Measurements from ENCODE around the gene USP17L17. TPM values are rescaled to one million over a fixed set of nuclear protein-coding genes. Genes with fewer than 3 reads are reported as not detected.
"Not testable (repeated sequence)": the region's sequence is repeated elsewhere in the genome, so short reads cannot be mapped to it uniquely, and the experiment has no call there.

USP17L17 gene
- not detected for polyA plus RNA-seq
- long read RNA-seq, donor 1: 0 reads
- long read RNA-seq, donor 2: 0 reads
- long read RNA-seq, donor 3: 0 reads
- long read RNA-seq, donor 4: 0 reads
- long read RNA-seq, donor 5: 0 reads
- long read RNA-seq, donor 6: 0 reads
- long read RNA-seq, donor 7: 0 reads
- long read RNA-seq, donor 8: 0 reads
- long read RNA-seq, donor 9: 0 reads
- long read RNA-seq, donor 10: 0 reads
- long read RNA-seq, donor 11: 0 reads

- WGBS (ENCODE audit: insufficient coverage, low lambda C conversion rate): no CpG with 5 or more reads among the region's 14 CpGs
- DNase-seq: not testable (repeated sequence)
Measured at GRCh38 chr4:9243579-9243978, at the start of gene USP17L17. USP17L17 (plus strand) TSS chr4:9243879; CDS start chr4:9243879, 0 bp downstream.

GRCh38 chr4:9210357-9210756 is 33.3 kb upstream of the USP17L17 start, which contains the start of gene USP17L10:
USP17L10 (plus strand) TSS chr4:9210657; CDS start chr4:9210657, 0 bp downstream.
- not testable (repeated sequence) for H3K4me1 ChIP-seq (ENCODE audit: control insufficient read depth, insufficient read depth, low read length); H3K27me3 ChIP-seq (ENCODE audit: control insufficient read depth, insufficient read depth, low read length); H3K27ac ChIP-seq (ENCODE audit: low read length); H3K9me3 ChIP-seq (ENCODE audit: control insufficient read depth, low read depth, low read length); DNase-seq; H3K4me3 ChIP-seq (ENCODE audit: low read length); H3K36me3 ChIP-seq (ENCODE audit: control insufficient read depth, insufficient read depth, low read length)
- WGBS (ENCODE audit: insufficient coverage, low lambda C conversion rate): no CpG with 5 or more reads among the region's 13 CpGs

More at GRCh38 chr4:9243579-9243978, at the start of gene USP17L17:
- not testable (repeated sequence) for H3K9me3 ChIP-seq (ENCODE audit: control insufficient read depth, low read depth, low read length); H3K27me3 ChIP-seq (ENCODE audit: control insufficient read depth, insufficient read depth, low read length); H3K4me3 ChIP-seq (ENCODE audit: low read length); H3K27ac ChIP-seq (ENCODE audit: low read length); H3K36me3 ChIP-seq (ENCODE audit: control insufficient read depth, insufficient read depth, low read length); H3K4me1 ChIP-seq (ENCODE audit: control insufficient read depth, insufficient read depth, low read length)

GRCh38 chr4:9214701-9215100 is 29.0 kb upstream of the USP17L17 start:
- DNase-seq; H3K36me3 ChIP-seq (ENCODE audit: control insufficient read depth, insufficient read depth, low read length); H3K27me3 ChIP-seq (ENCODE audit: control insufficient read depth, insufficient read depth, low read length); H3K9me3 ChIP-seq (ENCODE audit: control insufficient read depth, low read depth, low read length); H3K4me1 ChIP-seq (ENCODE audit: control insufficient read depth, insufficient read depth, low read length); H3K4me3 ChIP-seq (ENCODE audit: low read length); H3K27ac ChIP-seq (ENCODE audit: low read length): not testable (repeated sequence)
- 93% methylated on average over 3 of the region's 14 CpGs for WGBS (ENCODE audit: insufficient coverage, low lambda C conversion rate)

GRCh38 chr4:9215105-9215504 is 28.6 kb upstream of the USP17L17 start, which contains the start of gene USP17L11:
USP17L11 (plus strand) TSS chr4:9215405; CDS start chr4:9215405, 0 bp downstream.
- H3K9me3 ChIP-seq (ENCODE audit: control insufficient read depth, low read depth, low read length): not testable (repeated sequence)

GRCh38 chr4:9219852-9220251 is 23.8 kb upstream of the USP17L17 start, which contains the start of gene USP17L12:
USP17L12 (plus strand) TSS chr4:9220152; CDS start chr4:9220152, 0 bp downstream.
- H3K9me3 ChIP-seq (ENCODE audit: control insufficient read depth, low read depth, low read length); H3K27ac ChIP-seq (ENCODE audit: low read length); H3K4me1 ChIP-seq (ENCODE audit: control insufficient read depth, insufficient read depth, low read length); H3K4me3 ChIP-seq (ENCODE audit: low read length); DNase-seq; H3K36me3 ChIP-seq (ENCODE audit: control insufficient read depth, insufficient read depth, low read length); H3K27me3 ChIP-seq (ENCODE audit: control insufficient read depth, insufficient read depth, low read length): not testable (repeated sequence)
- WGBS (ENCODE audit: insufficient coverage, low lambda C conversion rate): no CpG with 5 or more reads among the region's 13 CpGs

More at GRCh38 chr4:9215105-9215504, 28.6 kb upstream of the USP17L17 start, which contains the start of gene USP17L11:
- H3K36me3 ChIP-seq (ENCODE audit: control insufficient read depth, insufficient read depth, low read length); H3K27me3 ChIP-seq (ENCODE audit: control insufficient read depth, insufficient read depth, low read length); H3K4me3 ChIP-seq (ENCODE audit: low read length); H3K4me1 ChIP-seq (ENCODE audit: control insufficient read depth, insufficient read depth, low read length); H3K27ac ChIP-seq (ENCODE audit: low read length); DNase-seq: not testable (repeated sequence)
- WGBS (ENCODE audit: insufficient coverage, low lambda C conversion rate): no CpG with 5 or more reads among the region's 14 CpGs

GRCh38 chr4:9224596-9224995 is 19.1 kb upstream of the USP17L17 start, which contains the start of gene USP17L13:
USP17L13 (plus strand) TSS chr4:9224896; CDS start chr4:9224896, 0 bp downstream.
- not testable (repeated sequence) for H3K4me3 ChIP-seq (ENCODE audit: low read length); H3K27me3 ChIP-seq (ENCODE audit: control insufficient read depth, insufficient read depth, low read length); DNase-seq; H3K36me3 ChIP-seq (ENCODE audit: control insufficient read depth, insufficient read depth, low read length); H3K27ac ChIP-seq (ENCODE audit: low read length); H3K4me1 ChIP-seq (ENCODE audit: control insufficient read depth, insufficient read depth, low read length); H3K9me3 ChIP-seq (ENCODE audit: control insufficient read depth, low read depth, low read length)
- no CpG with 5 or more reads among the region's 14 CpGs for WGBS (ENCODE audit: insufficient coverage, low lambda C conversion rate)

GRCh38 chr4:9230249-9230648 is 13.4 kb upstream of the USP17L17 start:
- not testable (repeated sequence) for H3K36me3 ChIP-seq (ENCODE audit: control insufficient read depth, insufficient read depth, low read length); DNase-seq; H3K9me3 ChIP-seq (ENCODE audit: control insufficient read depth, low read depth, low read length); H3K4me1 ChIP-seq (ENCODE audit: control insufficient read depth, insufficient read depth, low read length); H3K27ac ChIP-seq (ENCODE audit: low read length); H3K4me3 ChIP-seq (ENCODE audit: low read length); H3K27me3 ChIP-seq (ENCODE audit: control insufficient read depth, insufficient read depth, low read length)
- no CpG with 5 or more reads among the region's 8 CpGs for WGBS (ENCODE audit: insufficient coverage, low lambda C conversion rate)

- not testable (repeated sequence) for DNase-seq; H3K4me3 ChIP-seq (ENCODE audit: low read length); H3K4me1 ChIP-seq (ENCODE audit: control insufficient read depth, insufficient read depth, low read length); H3K27ac ChIP-seq (ENCODE audit: low read length); H3K36me3 ChIP-seq (ENCODE audit: control insufficient read depth, insufficient read depth, low read length); H3K27me3 ChIP-seq (ENCODE audit: control insufficient read depth, insufficient read depth, low read length); H3K9me3 ChIP-seq (ENCODE audit: control insufficient read depth, low read depth, low read length)
- no CpG with 5 or more reads among the region's 15 CpGs for WGBS (ENCODE audit: insufficient coverage, low lambda C conversion rate)
Measured at GRCh38 chr4:9234085-9234484, 9.6 kb upstream of the USP17L17 start, which contains the start of gene USP17L15. USP17L15 (plus strand) TSS chr4:9234385; CDS start chr4:9234385, 0 bp downstream.

GRCh38 chr4:9238461-9238860 is 5.2 kb upstream of the USP17L17 start:
- H3K36me3 ChIP-seq (ENCODE audit: control insufficient read depth, insufficient read depth, low read length); H3K4me3 ChIP-seq (ENCODE audit: low read length); H3K9me3 ChIP-seq (ENCODE audit: control insufficient read depth, low read depth, low read length); H3K4me1 ChIP-seq (ENCODE audit: control insufficient read depth, insufficient read depth, low read length); H3K27me3 ChIP-seq (ENCODE audit: control insufficient read depth, insufficient read depth, low read length); H3K27ac ChIP-seq (ENCODE audit: low read length): not testable (repeated sequence)
- DNase-seq: peak in 1 of 2 donors; percentile 1
- no CpG with 5 or more reads among the region's 12 CpGs for WGBS (ENCODE audit: insufficient coverage, low lambda C conversion rate)

- not testable (repeated sequence) for H3K4me1 ChIP-seq (ENCODE audit: control insufficient read depth, insufficient read depth, low read length); H3K36me3 ChIP-seq (ENCODE audit: control insufficient read depth, insufficient read depth, low read length); H3K4me3 ChIP-seq (ENCODE audit: low read length); H3K27me3 ChIP-seq (ENCODE audit: control insufficient read depth, insufficient read depth, low read length); H3K9me3 ChIP-seq (ENCODE audit: control insufficient read depth, low read depth, low read length); H3K27ac ChIP-seq (ENCODE audit: low read length)
- 80% methylated on average over 2 of the region's 26 CpGs for WGBS (ENCODE audit: insufficient coverage, low lambda C conversion rate)
- DNase-seq: peak in 1 of 2 donors; percentile 4
Measured at GRCh38 chr4:9247953-9248680, 4.4 kb downstream of the USP17L17 start, which contains the start of gene USP17L18. USP17L18 (plus strand) TSS chr4:9248630; CDS start chr4:9248630, 0 bp downstream.
